ENCODE data around the gene COX19. TPM values are rescaled to one million over a fixed set of nuclear protein-coding genes. Genes with fewer than 3 reads are reported as not detected.
A peak's percentile ranks its signal among the peaks of the same experiment; 100 is the strongest.
"Not testable (repeated sequence)": the region's sequence is repeated elsewhere in the genome, so short reads cannot be mapped to it uniquely, and the experiment has no call there.

Gene COX19
- total RNA-seq, 1 experiment from 2014 or later = 37.4 TPM

GRCh38 chr7:927031-927671 lies 48.2 kb downstream of the COX19 start:
- no TSS peak for BruUV-seq (replicated peaks)
- H3K9me3 Mint-ChIP-seq (ENCODE audit: low read depth, unreplicated experiment) = no peaks in the 10 kb centered on the region
- H3K36me3 Mint-ChIP-seq (ENCODE audit: insufficient read depth, unreplicated experiment) = peaks cover 95% of the 10 kb centered on the region
- CTCF ChIA-PET = interaction anchor here (1.4 to 2.7 kb wide), 2 partner anchors 22 to 27 kb away, joined by 4 to 11 read pairs; partner anchors contain the start of gene ADAP1
- no peak for TF ChIP-seq CTCF (IDR thresholded peaks at IDR 0.05; ENCODE audit: unreplicated experiment)
- H3K4me3 Mint-ChIP-seq (ENCODE audit: low read depth, unreplicated experiment) = peak overlapping the region; percentile 61
- intact Hi-C loops (cut with micrococcal nuclease; ENCODE audit: unreplicated experiment) = no loop called here
- DNase-seq = peak; percentile 89
- H3K27ac Mint-ChIP-seq (ENCODE audit: unreplicated experiment) = peak overlapping the region; percentile 96
- no peaks in the 10 kb centered on the region for H3K27me3 Mint-ChIP-seq (ENCODE audit: unreplicated experiment)
- H3K4me1 Mint-ChIP-seq (ENCODE audit: low read depth, unreplicated experiment) = peaks cover 69% of the 10 kb centered on the region

GRCh38 chr7:926061-927030 lies 49.0 kb downstream of the COX19 start:
- BruUV-seq (replicated peaks) = no TSS peak
- Mint-ChIP-seq H3K4me1 (ENCODE audit: low read depth, unreplicated experiment) (peaks cover 71% of the 10 kb centered on the region), H3K36me3 (ENCODE audit: insufficient read depth, unreplicated experiment) (peaks cover 93% of the 10 kb centered on the region), H3K27me3 (ENCODE audit: unreplicated experiment) (no peaks in the 10 kb centered on the region), H3K4me3 (ENCODE audit: low read depth, unreplicated experiment) (peak overlapping the region; percentile 61), H3K27ac (ENCODE audit: unreplicated experiment) (peak overlapping the region; percentile 96), H3K9me3 (ENCODE audit: low read depth, unreplicated experiment) (no peaks in the 10 kb centered on the region)
- CTCF ChIA-PET = interaction anchor here (0.8 to 2.7 kb wide), 5 partner anchors 19 to 139 kb away, joined by 4 to 11 read pairs (median 7); partner anchors contain the start of gene ADAP1
- intact Hi-C loops (cut with micrococcal nuclease; ENCODE audit: unreplicated experiment) = no loop called here
- DNase-seq = peak; percentile 89
- no peak for TF ChIP-seq CTCF (IDR thresholded peaks at IDR 0.05; ENCODE audit: unreplicated experiment)

GRCh38 chr7:925601-926000 lies 49.7 kb downstream of the COX19 start:
- DNase-seq = peak; percentile 96
- intact Hi-C loops (cut with micrococcal nuclease; ENCODE audit: unreplicated experiment) = no loop called here
- peaks cover 93% of the 10 kb centered on the region for H3K36me3 Mint-ChIP-seq (ENCODE audit: insufficient read depth, unreplicated experiment)
- H3K9me3 Mint-ChIP-seq (ENCODE audit: low read depth, unreplicated experiment) = no peaks in the 10 kb centered on the region
- BruUV-seq (replicated peaks) = no TSS peak
- peaks cover 78% of the 10 kb centered on the region for H3K4me1 Mint-ChIP-seq (ENCODE audit: low read depth, unreplicated experiment)
- CTCF ChIA-PET = interaction anchor here (0.5 to 2.7 kb wide), 7 partner anchors 12 to 775 kb away, joined by 3 to 11 read pairs (median 7); partner anchors contain the start of gene ADAP1
- TF ChIP-seq CTCF (IDR thresholded peaks at IDR 0.05; ENCODE audit: unreplicated experiment) = no peak
- no peaks in the 10 kb centered on the region for H3K27me3 Mint-ChIP-seq (ENCODE audit: unreplicated experiment)
- peak overlapping the region; percentile 61 for H3K4me3 Mint-ChIP-seq (ENCODE audit: low read depth, unreplicated experiment)
- H3K27ac Mint-ChIP-seq (ENCODE audit: unreplicated experiment) = peak overlapping the region; percentile 96

- Mint-ChIP-seq H3K36me3 (ENCODE audit: insufficient read depth, unreplicated experiment) (peaks cover 91% of the 10 kb centered on the region), H3K4me1 (ENCODE audit: low read depth, unreplicated experiment) (peaks cover 82% of the 10 kb centered on the region), H3K9me3 (ENCODE audit: low read depth, unreplicated experiment) (no peaks in the 10 kb centered on the region), H3K27ac (ENCODE audit: unreplicated experiment) (peak overlapping the region; percentile 96), H3K4me3 (ENCODE audit: low read depth, unreplicated experiment) (peak overlapping the region; percentile 61), H3K27me3 (ENCODE audit: unreplicated experiment) (no peaks in the 10 kb centered on the region)
- BruUV-seq (replicated peaks) = no TSS peak
- intact Hi-C loops (cut with micrococcal nuclease; ENCODE audit: unreplicated experiment) = loop anchor here (1.0 kb wide), 1 partner anchor 25 kb away; no protein-coding TSS in a partner anchor
- CTCF ChIA-PET = interaction anchor here (1.6 to 2.2 kb wide), 3 partner anchors 11 to 25 kb away, joined by 7 to 10 read pairs (median 9); no protein-coding TSS in a partner anchor
- DNase-seq = peak; percentile 78
- TF ChIP-seq CTCF (IDR thresholded peaks at IDR 0.05; ENCODE audit: unreplicated experiment) = no peak
These were observed 50.7 kb downstream of the COX19 start for GRCh38 chr7:924541-925231.

- DNase-seq; H3K27me3 Mint-ChIP-seq (ENCODE audit: unreplicated experiment); H3K9me3 Mint-ChIP-seq (ENCODE audit: low read depth, unreplicated experiment); BruUV-seq (replicated peaks): not testable (repeated sequence)
- intact Hi-C loops (cut with micrococcal nuclease; ENCODE audit: unreplicated experiment) = loop anchor here (1.0 kb wide), 1 partner anchor 25 kb away; no protein-coding TSS in a partner anchor
- H3K4me3 Mint-ChIP-seq (ENCODE audit: low read depth, unreplicated experiment) = peak overlapping the region; percentile 61
- peak overlapping the region; percentile 96 for H3K27ac Mint-ChIP-seq (ENCODE audit: unreplicated experiment)
- CTCF ChIA-PET = interaction anchor here (0.7 to 1.6 kb wide), 4 partner anchors 10 to 311 kb away, joined by 3 to 9 read pairs (median 7); no protein-coding TSS in a partner anchor
- H3K36me3 Mint-ChIP-seq (ENCODE audit: insufficient read depth, unreplicated experiment) = peaks cover 85% of the 10 kb centered on the region
- peaks cover 82% of the 10 kb centered on the region for H3K4me1 Mint-ChIP-seq (ENCODE audit: low read depth, unreplicated experiment)
These were observed 51.3 kb downstream of the COX19 start for GRCh38 chr7:924042-924441.
